SK-N-MC (cell line): ENCODE results near the gene KLK1.

Experiments
- DNase-seq: peaks from one replicate; pipeline ENCODE4 v3.0.0-alpha.2; 2011; ENCODE audit warnings: low read depth, low spot score
- H3K27ac ChIP-seq: fragments of 200-600 bp; sonication (generic); 2 replicates; pipeline ENCODE4 v1.5.1; 2016; ENCODE audit warnings: mixed run types
- H3K36me3 ChIP-seq: fragments of 200-600 bp; sonication (generic); 2 replicates; pipeline ENCODE4 v1.6.1; 2017; ENCODE audit warnings: antibody characterized with exemption, low read length, mixed read lengths; ENCODE audit not compliant: insufficient read depth
- H3K4me3 ChIP-seq: fragments of 200-600 bp; sonication (generic); 2 replicates; pipeline ENCODE4 v1.5.1; 2016
- H3K9ac ChIP-seq: fragments of 200-600 bp; sonication (generic); 2 replicates; pipeline ENCODE4 v1.8.0; 2017; ENCODE audit warnings: mixed run types, mixed read lengths; ENCODE audit not compliant: insufficient read length
- H3K9me3 ChIP-seq: fragments of 200-600 bp; sonication (generic); 2 replicates; pipeline ENCODE4 v1.6.1; 2017; ENCODE audit warnings: low read depth, mild to moderate bottlenecking, antibody characterized with exemption, low read length, moderate library complexity, mixed read lengths
- EZH2 ChIP-seq: fragments of 200-600 bp; sonication (generic); IDR thresholded peaks from one replicate; pipeline ENCODE4 v1.6.1; 2017; ENCODE audit warnings: antibody characterized with exemption
- FOXP2 ChIP-seq: optimal IDR thresholded peaks from 2 replicates; pipeline ENCODE3; 2011; ENCODE audit warnings: mild to moderate bottlenecking, moderate library complexity; ENCODE audit not compliant: insufficient read depth; ENCODE audit errors: extremely low read length, control extremely low read depth
- POLR2AphosphoS5 ChIP-seq: IDR thresholded peaks from 2 replicates; pipeline ENCODE4 v1.6.1; 2012; ENCODE audit warnings: mild to moderate bottlenecking, low read depth, low read length, borderline replicate concordance

KLK1 gene

DNA sequence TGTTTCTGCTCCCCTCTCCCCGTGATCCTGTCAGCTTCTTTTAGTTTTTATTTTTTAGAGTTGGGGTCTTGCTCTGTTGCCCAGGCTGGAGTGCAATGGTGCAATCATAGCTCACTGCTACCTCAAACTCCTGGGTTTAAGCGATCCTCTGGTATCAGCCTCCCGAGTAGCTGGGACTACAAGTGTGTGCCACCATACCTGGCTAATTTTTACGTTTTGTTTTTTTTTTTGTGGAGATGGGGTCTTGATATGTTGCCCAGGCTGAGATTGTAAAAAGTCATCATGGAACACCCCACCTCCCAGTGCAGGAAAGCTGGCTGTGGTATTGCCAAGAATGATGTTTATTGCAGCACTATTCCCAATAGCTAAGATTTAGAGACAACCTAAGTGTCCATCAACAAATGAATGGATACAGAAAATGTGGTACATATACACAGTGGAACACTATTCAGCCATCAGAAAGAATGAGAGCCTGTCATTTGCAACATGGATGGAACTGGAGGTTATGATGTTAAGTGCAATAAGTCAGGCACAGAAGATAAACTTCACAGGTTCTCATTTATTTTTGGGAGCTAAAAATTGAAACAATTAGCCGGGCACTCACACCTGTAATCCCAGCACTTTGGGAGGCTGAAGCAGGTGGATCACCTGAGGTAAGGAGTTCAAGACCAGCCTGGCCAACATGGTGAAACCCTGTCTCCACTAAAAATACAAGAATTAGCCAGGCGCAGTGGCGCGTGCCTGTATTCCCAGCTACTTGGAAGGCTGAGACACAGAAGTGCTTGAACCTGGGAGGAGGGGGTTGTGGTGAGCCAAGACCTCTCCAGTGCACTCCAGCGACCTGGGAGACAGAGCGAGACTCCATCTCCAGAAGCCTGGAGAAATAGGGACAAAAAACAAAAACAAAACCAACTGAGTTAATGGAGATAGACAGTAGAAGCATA is 16.4 kb upstream of the KLK1 start:
- DNase-seq: no peak
- Histone ChIP-seq H3K27ac (no peak overlapping the region), H3K36me3 (no peaks in the 10 kb centered on the region), H3K9me3 (no peaks in the 10 kb centered on the region), H3K4me3 (no peak overlapping the region), H3K9ac (no peak overlapping the region)
- no peak for TF ChIP-seq FOXP2

DNA sequence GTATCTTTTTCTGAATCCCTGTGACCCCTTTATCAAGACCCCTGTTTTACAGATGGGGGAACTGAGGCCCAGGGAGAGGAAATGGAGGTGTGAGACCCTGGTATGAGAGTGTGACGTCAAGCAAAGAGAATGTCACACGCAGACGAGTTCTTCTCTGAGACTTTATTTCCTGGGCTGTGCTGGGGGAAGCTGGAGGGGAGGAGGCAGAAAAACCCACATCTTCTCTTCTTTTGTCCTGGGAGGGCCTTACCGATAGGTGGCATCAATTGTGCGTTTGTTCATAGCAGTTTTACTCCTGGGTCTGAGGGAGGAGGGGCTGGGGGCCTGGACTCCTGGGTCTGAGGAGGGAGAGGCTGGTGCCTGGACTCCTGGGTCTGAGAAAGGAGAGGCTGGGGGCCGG is 14.7 kb upstream of the KLK1 start:
- no peak for TF ChIP-seq POLR2AphosphoS5
- no peak for TF ChIP-seq EZH2
- no peak for TF ChIP-seq FOXP2
- no peak for DNase-seq
- Histone ChIP-seq H3K4me3 (no peak overlapping the region), H3K9me3 (no peaks in the 10 kb centered on the region), H3K27ac (no peak overlapping the region), H3K9ac (no peak overlapping the region), H3K36me3 (no peaks in the 10 kb centered on the region)

DNA sequence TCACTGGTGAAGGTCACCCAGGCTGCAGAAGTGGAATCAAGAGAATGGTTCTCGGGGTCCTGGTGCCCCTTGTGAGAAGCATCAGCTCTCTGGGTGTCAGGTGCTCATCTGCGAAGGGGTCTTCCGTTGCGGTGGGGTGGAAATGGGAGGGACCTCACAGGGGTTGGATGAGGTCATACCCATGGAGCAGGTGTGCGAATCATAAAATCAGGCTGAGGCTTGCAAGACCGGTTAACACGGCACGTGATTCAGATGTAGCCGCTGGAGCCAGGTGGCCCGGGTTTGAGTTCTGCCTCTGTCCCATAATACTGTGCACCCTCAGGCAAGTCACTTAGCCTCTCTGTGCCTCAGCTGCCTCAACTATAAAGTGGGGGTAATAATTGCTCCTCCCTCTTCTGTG is 13.7 kb upstream of the KLK1 start:
- Histone ChIP-seq H3K36me3 (no peaks in the 10 kb centered on the region), H3K4me3 (no peak overlapping the region), H3K9ac (no peak overlapping the region), H3K9me3 (no peaks in the 10 kb centered on the region), H3K27ac (no peak overlapping the region)
- TF ChIP-seq POLR2AphosphoS5 (no peak), FOXP2 (no peak), EZH2 (no peak)
- DNase-seq: no peak

DNA sequence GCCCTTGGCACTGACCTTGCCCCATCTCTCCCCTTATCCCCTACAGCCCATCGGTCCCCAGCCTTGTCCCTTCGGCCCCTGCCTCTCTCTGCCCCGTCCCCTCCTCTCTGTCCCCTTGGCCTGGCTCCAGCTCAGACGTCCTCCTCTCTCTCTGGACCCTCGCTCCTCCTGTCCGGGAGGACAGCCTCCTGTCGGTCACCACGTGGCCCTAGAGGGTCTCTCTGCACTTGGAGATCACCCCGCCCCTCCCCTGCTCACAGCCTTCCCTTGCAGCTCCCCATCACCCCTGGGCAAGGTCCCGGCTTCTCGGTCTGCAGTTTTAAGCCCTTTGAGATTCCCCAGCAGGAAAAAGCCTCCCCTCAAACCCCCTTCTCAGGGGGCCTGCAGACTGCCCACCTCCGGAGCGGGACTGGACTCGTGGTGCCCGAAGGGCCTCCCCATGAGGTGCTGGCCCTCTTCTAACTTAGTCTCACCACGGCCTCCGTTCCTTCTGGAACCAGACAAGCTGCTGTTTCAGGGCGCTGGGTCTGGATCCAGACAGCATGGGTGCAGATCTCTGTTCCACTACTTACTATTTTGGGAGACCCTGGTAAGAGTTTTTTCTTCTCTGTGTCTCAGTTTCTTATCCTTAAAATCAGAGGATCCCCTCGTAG is 13.1 kb upstream of the KLK1 start:
- DNase-seq: no peak
- Histone ChIP-seq H3K9ac (no peak overlapping the region), H3K4me3 (no peak overlapping the region; the same call in 1 of the 2 replicates)

DNA sequence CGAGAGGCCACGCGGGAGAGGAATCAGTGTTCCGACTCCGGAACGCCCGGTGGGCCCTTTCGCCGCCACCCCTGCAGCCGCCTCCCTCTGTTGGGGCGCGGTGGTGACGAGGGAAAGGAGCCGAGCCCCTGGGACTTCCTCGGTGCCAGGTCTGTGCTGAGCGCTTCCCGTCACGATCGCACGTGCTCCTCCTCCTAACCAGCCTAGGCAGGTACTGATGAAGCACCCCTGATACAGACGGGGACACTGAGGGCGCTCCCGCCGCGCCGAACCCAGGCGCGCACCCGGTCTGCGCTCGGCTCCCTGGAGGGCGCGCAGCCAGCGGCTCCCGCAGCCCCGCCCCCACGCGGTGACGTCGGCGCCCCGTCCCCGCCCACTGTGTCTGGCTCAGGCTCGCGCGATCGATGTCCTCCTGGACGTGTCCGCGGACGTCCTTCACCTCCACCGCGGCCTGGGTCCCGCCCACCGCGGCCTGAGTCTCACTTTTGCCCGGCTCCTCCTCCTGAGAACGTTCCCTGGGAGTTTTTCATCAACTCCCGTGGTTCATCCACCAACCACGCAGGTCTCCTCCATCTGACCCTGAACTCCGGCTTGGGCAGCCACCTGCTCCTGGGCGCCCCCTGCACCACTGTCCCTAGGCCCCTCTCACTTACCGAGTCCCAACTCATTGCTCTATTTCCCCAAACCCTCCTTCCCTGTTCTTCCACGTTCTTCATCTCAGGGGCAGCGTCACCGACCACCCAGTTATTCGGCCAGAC is 12.4 kb upstream of the KLK1 start:
- no peak for TF ChIP-seq FOXP2
- TF ChIP-seq POLR2AphosphoS5: peak; percentile 51; the same call in 1 of the 2 replicates
- Histone ChIP-seq H3K9ac (peak overlapping the region; percentile 54), H3K27ac (no peak overlapping the region), H3K4me3 (peak overlapping the region; percentile 86), H3K9me3 (no peaks in the 10 kb centered on the region), H3K36me3 (no peaks in the 10 kb centered on the region)
- DNase-seq: no peak

More for the DNA sequence above, 13.1 kb upstream of the KLK1 start:
- Histone ChIP-seq H3K36me3 (no peaks in the 10 kb centered on the region), H3K9me3 (no peaks in the 10 kb centered on the region), H3K27ac (no peak overlapping the region)
- TF ChIP-seq FOXP2 (no peak), POLR2AphosphoS5 (no peak), EZH2 (no peak)

DNA sequence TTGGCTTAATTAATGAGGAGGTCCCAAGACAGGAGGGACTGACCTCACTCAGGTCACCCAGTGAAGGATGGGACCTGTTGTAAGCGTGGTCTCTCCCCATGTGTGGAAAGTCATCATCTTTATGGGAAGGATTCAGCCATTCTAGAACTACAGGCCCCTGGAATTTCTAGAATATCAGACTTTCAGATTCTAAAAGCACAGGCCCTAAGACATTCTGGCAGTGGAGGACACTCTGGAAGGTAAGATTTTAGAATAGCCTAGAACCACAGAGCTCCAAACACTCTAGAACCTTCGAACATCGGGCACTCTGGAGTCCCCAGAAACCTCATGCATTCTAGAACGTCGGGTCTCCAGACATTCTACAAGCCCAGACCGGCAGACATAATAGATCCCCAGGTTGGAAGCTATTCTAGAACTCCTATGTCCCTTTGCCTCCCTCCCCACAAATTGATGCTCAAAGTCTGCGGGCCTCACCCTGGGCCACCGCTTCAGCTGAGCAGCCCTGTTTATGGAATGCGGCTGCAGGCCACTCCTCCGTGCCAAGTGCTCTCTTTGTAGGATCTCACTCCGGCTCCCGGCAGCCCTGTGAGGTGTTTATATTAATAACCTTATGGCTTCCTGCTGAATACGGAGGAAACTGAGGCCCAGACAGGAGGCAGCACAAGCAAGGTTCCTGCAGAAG is 11.7 kb upstream of the KLK1 start:
- TF ChIP-seq EZH2 (no peak), FOXP2 (no peak), POLR2AphosphoS5 (no peak)
- Histone ChIP-seq H3K36me3 (no peaks in the 10 kb centered on the region), H3K27ac (no peak overlapping the region), H3K4me3 (peak overlapping the region; percentile 86), H3K9ac (peak overlapping the region; percentile 54), H3K9me3 (no peaks in the 10 kb centered on the region)
- no peak for DNase-seq

DNA sequence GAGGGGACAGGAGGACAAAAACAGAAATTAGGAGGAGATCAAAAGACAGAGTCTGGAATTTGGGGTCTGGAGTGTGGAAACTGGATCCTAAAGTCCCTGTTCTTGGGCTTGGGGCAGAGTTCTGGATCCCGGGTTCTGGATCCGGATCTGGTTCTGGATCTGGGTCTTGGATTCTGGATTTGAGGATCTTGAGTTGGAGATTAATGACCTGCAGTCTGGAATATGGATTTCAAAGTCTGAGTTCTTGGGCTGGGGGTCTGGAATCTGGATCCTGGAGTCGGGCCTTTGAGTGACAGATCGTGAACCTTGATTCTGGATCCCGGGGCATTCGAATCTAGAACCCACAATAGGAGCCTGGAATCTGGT is 10.2 kb upstream of the KLK1 start:
- Histone ChIP-seq H3K9me3 (no peaks in the 10 kb centered on the region), H3K4me3 (no peak overlapping the region), H3K9ac (no peak overlapping the region), H3K27ac (no peak overlapping the region), H3K36me3 (no peaks in the 10 kb centered on the region)
- no peak for DNase-seq
- TF ChIP-seq FOXP2 (no peak), POLR2AphosphoS5 (no peak), EZH2 (no peak)

DNA sequence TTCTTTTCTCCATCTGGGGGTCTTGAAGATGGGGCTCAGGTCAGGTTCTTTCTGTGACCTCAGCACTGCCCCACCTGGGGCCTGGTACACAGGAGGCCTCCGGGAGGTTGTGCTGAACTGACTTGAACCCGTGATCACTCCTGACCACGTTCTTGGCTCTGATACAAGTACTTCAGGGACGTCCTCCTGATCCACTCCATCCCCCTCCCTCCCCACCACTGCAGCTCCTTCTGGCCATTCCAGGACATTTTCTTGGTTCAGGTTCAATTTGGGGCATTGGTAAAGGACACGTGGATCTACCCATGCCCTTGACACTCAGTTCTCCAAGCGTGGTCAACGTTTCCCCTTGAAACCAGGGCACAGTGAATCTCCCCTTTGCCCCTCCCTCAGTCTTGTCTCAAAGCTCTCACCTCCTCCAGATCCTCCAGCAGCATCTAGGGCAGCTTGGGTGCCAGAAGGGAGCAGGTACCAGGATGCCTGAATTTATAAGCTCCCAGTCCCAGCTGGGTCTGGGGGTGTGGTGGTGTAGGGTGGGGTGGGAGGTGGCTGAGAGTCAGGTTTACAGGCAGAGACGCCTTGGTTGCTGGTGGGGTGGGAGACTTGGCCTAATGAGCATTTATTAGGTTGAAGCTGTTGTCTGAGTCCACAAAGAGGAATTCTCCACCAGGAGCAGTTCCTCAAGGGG is 9.7 kb upstream of the KLK1 start, which contains the start of gene KLK15:
Gene KLK15 (minus strand): TSS at position 458 of the 685 bp plus-strand sequence. CDS start 2,082 bp downstream, outside the sequence.
- Histone ChIP-seq H3K9me3 (no peaks in the 10 kb centered on the region), H3K27ac (no peak within 1 kb of the TSS), H3K36me3 (no peaks in the 10 kb centered on the region), H3K9ac (no peak within 1 kb of the TSS), H3K4me3 (no peak within 1 kb of the TSS)
- TF ChIP-seq EZH2 (no peak), POLR2AphosphoS5 (no peak), FOXP2 (no peak)
- DNase-seq: no peak
